NCI-H2171 treated with DMSO at 0.1 percent for 48 hours (cell line): ENCODE data around the gene KRT9.
"Not testable (repeated sequence)": the region's sequence is repeated elsewhere in the genome, so short reads cannot be mapped to it uniquely, and the experiment has no call there.

ENCODE experiments used
- DNase-seq: peaks from one replicate; lab custom pipeline; 2025; lab: John Stamatoyannopoulos, UW

The KRT9 gene

DNA sequence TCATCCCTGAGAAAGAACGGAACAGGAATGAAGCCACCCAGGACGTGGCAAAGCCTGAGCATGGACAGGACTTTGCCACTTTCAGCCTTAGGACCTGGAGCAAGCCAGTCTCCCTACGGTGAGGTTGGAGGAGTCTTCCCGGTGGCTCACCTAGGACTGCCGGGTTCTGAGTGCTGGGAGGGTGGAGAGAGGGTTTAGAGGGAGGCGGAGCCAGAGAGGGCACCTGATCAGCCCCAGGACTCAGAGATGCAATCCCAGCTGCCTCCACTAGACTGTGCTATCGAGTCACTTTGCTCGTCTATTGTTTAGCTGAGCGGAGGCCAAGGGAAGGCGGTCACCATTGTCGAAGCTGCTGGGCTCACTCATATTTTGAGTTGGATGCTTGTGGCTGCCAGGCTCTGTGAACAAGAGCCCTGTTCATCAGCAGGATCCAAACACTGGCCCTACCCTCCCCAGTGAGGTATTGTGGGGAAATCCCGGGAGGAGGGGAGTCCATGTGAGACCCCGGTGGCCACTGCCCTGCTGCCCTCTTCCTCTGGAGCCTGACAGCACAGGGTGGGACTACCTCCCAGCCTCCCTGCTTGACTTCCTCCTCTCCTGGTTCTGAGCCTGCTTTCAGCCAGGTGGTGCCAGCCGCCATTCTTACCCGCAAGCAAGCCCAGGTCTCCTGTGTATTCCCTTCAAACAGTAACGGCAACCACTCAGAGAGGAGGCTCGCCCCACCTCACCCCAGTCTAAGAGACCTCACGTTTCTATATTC, 7.8 kb upstream of the KRT9 start:
- DNase-seq = peak; percentile 81

DNA sequence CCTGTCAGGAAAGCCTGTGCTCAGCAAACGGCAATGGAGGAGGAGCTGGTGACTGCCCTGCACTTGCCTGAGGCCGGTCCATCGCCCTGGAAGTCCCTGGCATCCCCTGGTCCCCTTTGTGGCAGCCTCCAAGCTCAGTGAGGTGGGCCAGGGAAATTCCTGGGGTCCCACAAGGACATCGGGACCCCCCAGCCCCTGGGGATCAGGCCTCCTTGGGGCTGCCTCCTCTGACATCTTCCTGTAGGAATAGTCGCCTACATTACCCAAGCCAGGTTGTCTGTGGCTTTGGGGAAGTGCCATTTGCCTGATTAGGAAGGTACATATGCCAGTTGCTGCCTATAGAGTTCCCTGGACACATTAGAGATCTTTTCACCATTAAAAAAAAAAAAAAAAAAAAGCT, 7.1 kb upstream of the KRT9 start:
- no peak for DNase-seq

DNA sequence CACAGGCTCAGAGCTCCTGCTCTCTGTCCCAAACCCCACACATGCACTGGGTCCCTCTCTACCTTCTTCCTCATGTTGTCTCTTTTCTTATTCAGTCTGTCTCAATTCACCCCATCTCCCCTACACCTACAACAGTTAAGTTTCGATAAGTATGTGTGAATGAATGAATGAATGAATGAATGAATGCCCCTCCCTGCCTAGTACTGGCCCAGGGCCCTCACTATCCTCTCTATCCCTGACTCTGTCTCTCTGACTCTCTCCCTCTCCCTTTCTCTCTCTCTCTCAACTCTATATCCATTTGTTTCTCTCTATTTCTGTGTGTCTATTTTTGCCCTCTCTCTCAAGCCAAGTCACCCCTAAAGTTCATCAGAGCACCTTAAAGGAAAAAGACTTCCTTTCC, 6.7 kb upstream of the KRT9 start:
- no peak for DNase-seq

- DNase-seq = not testable (repeated sequence)
Measured at GRCh38 chr17:41576740-41577139, 4.9 kb upstream of the KRT9 start.

GRCh38 chr17:41575336-41575735, 3.5 kb upstream of the KRT9 start:
- DNase-seq = no peak

- no peak for DNase-seq
Measured at GRCh38 chr17:41567317-41567716, 4.5 kb downstream of the KRT9 start.

GRCh38 chr17:41565338-41565737, 6.5 kb downstream of the KRT9 start:
- no peak for DNase-seq

DNA sequence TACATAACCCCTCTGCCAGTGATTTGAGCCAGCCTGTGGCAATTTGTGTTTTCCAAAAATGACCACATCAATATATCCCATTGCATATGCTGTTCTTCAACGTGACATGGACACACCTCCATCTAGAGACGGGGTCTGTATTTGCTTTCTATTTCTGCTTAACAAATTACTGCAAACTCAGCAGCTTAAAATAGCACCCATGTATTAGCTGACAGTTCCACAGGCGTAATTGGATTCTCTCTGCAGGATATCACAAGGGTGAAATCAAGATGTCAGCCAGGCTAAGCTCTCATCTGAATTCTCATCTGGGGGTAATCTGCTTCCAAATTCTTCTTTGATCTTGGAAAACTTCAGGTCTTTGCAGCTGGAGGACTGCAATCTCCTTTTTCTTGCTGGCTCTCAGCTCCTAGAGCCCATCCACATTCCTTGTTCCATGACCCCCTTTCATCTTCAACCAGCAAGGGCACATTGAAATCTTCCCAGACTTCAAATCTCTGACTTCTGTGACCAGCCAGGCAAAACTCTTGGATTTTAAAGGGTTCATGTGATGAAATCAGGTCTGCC, 8.2 kb downstream of the KRT9 start:
- DNase-seq = no peak

GRCh38 chr17:41561554-41561953, 10.3 kb downstream of the KRT9 start:
- DNase-seq = no peak

DNA sequence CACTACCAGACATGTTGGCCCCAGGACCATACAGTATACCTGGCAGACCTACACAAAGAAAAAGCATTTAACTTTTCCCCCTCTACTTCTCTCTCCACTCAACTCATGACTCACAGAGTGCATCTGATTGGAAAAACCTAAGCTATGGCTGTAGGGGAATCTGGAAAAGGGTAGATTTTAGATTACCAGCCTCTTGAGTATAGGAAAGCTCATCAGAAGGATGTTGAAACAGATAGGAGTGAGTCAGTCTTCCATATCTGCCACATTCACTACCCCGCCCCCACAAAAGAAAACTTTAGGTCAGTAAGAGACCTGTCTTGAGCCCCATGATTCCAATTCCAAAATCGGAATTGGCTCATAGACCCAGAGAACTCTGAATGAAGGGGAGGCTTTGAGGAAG, 12.3 kb downstream of the KRT9 start:
- DNase-seq = no peak

DNA sequence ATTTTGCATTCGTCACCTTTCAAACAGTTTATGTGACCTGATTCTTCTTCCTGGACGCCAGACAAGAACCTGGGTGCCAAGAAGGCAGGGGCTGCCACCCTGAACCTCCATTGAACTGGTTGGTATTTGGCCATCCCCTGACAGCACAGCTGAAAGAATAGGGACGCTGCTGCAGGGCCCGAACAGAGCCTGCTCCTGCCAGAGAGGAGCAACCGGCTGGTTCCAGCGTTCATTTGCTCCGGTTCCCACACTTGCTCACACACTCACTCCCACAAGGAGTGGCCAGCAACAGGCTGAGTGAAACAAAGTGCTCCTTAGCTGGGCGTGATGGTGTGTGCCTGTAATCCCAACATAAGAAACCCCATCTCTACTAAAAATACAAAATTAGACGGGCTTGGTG, 14.9 kb downstream of the KRT9 start:
- DNase-seq = no peak

- DNase-seq = no peak
Measured at GRCh38 chr17:41556306-41556705, 15.6 kb downstream of the KRT9 start.

GRCh38 chr17:41555105-41555887, 16.6 kb downstream of the KRT9 start:
- DNase-seq = no peak

DNA sequence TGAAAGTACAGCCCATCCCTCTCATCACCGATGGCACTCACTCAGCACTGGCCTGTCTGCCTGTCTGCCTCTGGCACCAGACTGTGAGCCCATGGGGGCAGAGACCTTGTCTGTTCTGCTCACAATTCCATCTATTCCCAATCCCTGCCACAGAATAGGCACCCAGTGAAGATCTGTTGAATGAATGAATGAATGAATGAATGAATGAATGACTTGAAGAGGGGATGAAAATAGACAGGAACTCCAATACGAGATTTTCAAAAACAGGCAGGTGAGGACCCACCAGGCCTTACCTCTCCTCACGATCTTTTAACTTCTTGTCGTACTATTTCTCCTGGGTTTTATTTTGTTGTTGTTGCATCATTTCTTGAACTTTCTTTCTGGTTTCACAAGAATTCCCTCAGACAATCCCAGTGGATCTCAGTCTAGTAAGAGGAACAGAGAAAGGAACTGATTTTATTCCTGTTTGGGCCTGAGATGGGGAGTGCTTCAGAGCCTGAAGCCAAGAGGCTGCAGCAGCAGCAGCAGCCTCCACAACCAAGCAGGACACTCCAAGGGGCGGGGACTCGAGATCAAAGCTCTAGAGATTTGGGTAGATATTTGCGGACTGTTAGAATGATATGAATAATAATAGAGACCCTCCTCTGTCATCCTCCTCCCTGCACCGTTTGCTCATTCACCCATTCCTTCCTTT, 17.7 kb downstream of the KRT9 start:
- no peak for DNase-seq

DNA sequence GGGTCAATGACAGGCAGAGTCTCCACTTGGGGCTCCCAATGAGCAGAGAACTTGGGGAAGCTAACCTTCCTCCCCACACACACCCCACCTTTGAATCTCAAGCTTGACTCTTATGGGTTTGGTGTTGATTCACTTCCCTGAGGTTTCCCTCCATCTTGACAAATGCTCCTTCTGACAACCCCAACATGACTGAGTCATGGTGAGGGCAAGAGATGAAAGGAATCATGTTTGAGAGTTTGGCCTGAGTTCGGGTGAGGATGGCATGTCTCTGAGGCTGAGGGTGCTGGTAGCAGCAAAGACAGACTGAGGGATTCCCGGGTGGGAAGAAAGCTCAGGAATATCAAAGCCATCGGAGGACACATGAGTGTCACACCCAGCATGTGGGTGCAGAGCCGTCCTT, 18.7 kb downstream of the KRT9 start:
- no peak for DNase-seq

DNA sequence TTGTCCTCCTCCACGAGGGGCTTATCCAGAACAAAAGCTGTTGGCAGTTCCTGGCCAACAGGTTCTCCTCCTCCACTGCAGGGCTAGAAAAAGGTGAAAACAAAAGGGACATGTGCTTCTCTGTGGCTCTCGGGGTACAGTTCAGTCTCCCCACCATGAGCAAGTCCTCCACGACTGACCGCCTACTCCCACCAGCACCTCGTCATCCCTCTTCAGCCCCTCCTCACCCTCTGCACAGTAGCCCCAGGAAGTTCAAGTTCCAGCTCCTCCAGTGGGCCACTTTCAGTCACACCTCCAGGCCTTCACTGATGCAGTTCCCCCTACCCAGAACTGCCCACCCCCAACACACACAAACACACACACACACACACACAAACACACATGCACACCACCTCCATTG, 19.4 kb downstream of the KRT9 start:
- no peak for DNase-seq

- DNase-seq = no peak
Measured at GRCh38 chr17:41551365-41551764, 20.5 kb downstream of the KRT9 start.

DNA sequence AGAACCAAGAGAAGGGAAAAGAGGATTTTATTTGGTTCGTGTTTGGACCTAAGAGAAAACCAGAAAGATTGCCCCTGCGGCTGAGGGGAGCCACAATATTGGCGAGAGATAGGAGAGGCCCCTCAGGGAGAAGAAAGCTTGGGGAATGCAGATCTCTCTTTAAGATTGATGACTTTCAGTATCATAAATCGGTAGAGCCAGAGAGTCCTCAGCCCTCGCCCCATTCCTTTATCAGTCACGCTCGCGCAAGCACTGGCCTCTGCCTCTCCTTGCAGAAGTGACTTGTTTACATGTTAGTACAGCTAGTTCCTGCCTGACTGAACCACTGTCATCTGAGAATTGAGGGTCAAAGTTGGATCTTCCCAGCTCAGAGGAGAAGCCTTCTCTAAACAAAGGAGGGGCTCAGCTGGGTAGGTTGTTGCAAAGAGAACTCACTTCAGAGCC, 22.2 kb downstream of the KRT9 start:
- DNase-seq = no peak

GRCh38 chr17:41548844-41549595, 22.8 kb downstream of the KRT9 start:
- DNase-seq = peak; percentile 65

DNA sequence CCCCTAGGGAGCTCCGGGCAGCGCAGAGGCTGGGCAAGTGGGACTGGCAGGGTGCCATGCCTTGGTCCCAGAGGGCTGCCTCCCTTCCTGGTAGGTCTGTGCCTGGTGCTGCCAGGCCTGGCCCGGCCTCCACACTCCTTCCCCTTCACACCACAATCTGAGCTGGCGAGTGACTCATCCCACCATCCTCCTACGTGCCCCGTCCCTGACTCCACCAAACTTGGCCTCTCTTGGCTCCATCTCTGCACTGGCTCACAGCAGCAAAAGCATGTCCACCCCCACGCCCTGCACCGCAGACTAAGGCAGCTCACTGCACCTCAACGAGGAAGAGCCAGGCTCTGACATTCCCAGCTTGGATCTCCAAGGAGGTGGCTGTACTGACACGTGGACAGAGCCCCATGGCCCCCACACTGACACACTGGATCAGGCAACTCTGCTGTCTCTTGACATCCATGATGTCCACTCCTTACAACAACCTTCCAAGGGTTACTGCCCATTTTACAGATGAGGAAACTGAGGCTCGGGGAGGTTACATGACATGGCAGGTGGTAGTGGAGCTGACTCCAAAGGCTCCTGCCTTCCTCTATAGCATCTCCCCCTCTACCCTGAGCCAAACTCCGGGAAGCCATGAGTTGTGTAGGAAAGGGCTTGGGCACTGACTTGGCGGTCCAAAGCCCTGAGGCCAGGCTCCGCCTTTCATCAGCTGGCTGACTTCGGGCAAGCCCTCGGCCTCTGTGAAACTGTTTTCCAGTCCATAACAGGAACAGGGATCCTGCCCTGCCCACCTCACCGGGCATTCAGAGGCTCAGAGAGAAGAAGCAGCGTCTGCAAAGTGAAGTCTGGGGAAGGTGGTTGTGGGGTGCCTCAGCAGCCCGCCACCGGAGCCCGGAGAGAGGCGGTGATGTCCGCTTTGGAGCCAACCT, 23.7 kb downstream of the KRT9 start:
- peak; percentile 24 for DNase-seq

- DNase-seq = no peak
Measured at GRCh38 chr17:41547378-41547841, 24.4 kb downstream of the KRT9 start.
